GM23338 (cell line): ENCODE measurements around the gene SMARCA2. TPM values are rescaled to one million over a fixed set of nuclear protein-coding genes. Genes with fewer than 3 reads are reported as not detected.

Experiments used
- ATAC-seq: fragments of 200-7000 bp; cut with Tn5 transposase; 3 replicates; pipeline ENCODE4 v1.9.1; 2020
- DNase-seq: peaks from one replicate; pipeline ENCODE4 v3.0.0-alpha.2; 2015; ENCODE audit warnings: low spot score
- H2AFZ ChIP-seq: fragments of 200-600 bp; sonication (generic); 2 replicates; pipeline ENCODE4 v1.8.0; 2016; ENCODE audit warnings: antibody characterized with exemption, mild to moderate bottlenecking, moderate library complexity
- H3F3A ChIP-seq: fragments of 200-600 bp; sonication (generic); replicated peaks from 2 replicates; pipeline ENCODE4 v1.8.0; 2017; ENCODE audit warnings: antibody characterized with exemption, mixed run types, low read depth
- H3K27ac ChIP-seq: fragments of 200-600 bp; sonication (generic); 2 replicates; pipeline ENCODE4 v1.6.1; 2016; ENCODE audit warnings: low read depth
- H3K27me3 ChIP-seq: fragments of 200-600 bp; sonication (generic); 2 replicates; pipeline ENCODE4 v1.8.0; 2016; ENCODE audit warnings: mild to moderate bottlenecking, mixed run types, moderate library complexity; ENCODE audit not compliant: insufficient read depth
- H3K36me3 ChIP-seq: fragments of 200-600 bp; sonication (generic); 2 replicates; pipeline ENCODE4 v1.8.0; 2016; ENCODE audit warnings: mild to moderate bottlenecking; ENCODE audit not compliant: insufficient read depth
- H3K4me1 ChIP-seq: fragments of 200-600 bp; sonication (generic); 2 replicates; pipeline ENCODE4 v1.8.0; 2016; ENCODE audit warnings: mild to moderate bottlenecking, moderate library complexity; ENCODE audit not compliant: insufficient read depth
- H3K4me2 ChIP-seq: fragments of 200-600 bp; sonication (generic); 2 replicates; pipeline ENCODE4 v1.7.1; 2017; ENCODE audit warnings: mixed run types
- H3K4me3 ChIP-seq: fragments of 200-600 bp; sonication (generic); 2 replicates; pipeline ENCODE4 v1.6.1; 2016; ENCODE audit warnings: mixed run types
- H3K79me2 ChIP-seq: fragments of 200-600 bp; sonication (generic); replicated peaks from 2 replicates; pipeline ENCODE4 v1.8.0; 2017; ENCODE audit warnings: mild to moderate bottlenecking; ENCODE audit not compliant: insufficient read depth
- H3K9me2 ChIP-seq: fragments of 200-600 bp; sonication (generic); 2 replicates; pipeline ENCODE4 v1.8.0; 2017; ENCODE audit not compliant: insufficient read depth
- H4K20me1 ChIP-seq: fragments of 200-600 bp; sonication (generic); replicated peaks from 2 replicates; pipeline ENCODE4 v1.8.0; 2017; ENCODE audit warnings: mild to moderate bottlenecking; ENCODE audit not compliant: insufficient read depth
- H3K27ac Mint-ChIP-seq: 2 replicates; pipeline ENCODE4 v1.8.0; 2020; ENCODE audit warnings: inconsistent platforms, mild to moderate bottlenecking, moderate library complexity, mixed read lengths
- H3K27me3 Mint-ChIP-seq: 3 replicates; pipeline ENCODE4 v1.8.0; 2022; ENCODE audit warnings: low read depth, mild to moderate bottlenecking, moderate library complexity, mixed read lengths, inconsistent platforms; ENCODE audit not compliant: insufficient read depth, poor library complexity
- H3K36me3 Mint-ChIP-seq: 3 replicates; pipeline ENCODE4 v1.8.0; 2021; ENCODE audit warnings: low read depth, mild to moderate bottlenecking, inconsistent platforms, moderate library complexity, mixed read lengths
- H3K4me1 Mint-ChIP-seq: 3 replicates; pipeline ENCODE4 v1.8.0; 2020; ENCODE audit warnings: mild to moderate bottlenecking, inconsistent platforms, mixed read lengths
- H3K4me3 Mint-ChIP-seq: 3 replicates; pipeline ENCODE4 v1.8.0; 2021; ENCODE audit warnings: moderate library complexity, mild to moderate bottlenecking, inconsistent platforms, mixed read lengths
- H3K9me3 Mint-ChIP-seq: 3 replicates; pipeline ENCODE4 v1.8.0; 2020; ENCODE audit warnings: moderate library complexity, mild to moderate bottlenecking, inconsistent platforms, mixed read lengths
- CREB1 ChIP-seq: fragments of 250-450 bp; sonication (Bioruptor Pico); IDR thresholded peaks from 2 replicates; pipeline ENCODE4 v1.5.0; 2020; ENCODE audit warnings: low read depth, mild to moderate bottlenecking, moderate library complexity
- CTCF ChIP-seq, 2 experiments: fragments of 200-600 bp in 1 of 2; sonication (generic) in 1 of 2; conservative IDR thresholded peaks; 2 replicates each; pipeline versions ENCODE4 v1.5.1 to v1.6.1; 2016 to 2017; ENCODE audit warnings: antibody characterized with exemption in 2 of 2, low read depth in 2 of 2, mild to moderate bottlenecking in 2 of 2, moderate library complexity in 1 of 2
- ETS1 ChIP-seq: IDR thresholded peaks from 2 replicates; pipeline ENCODE4 v1.6.1; 2016; ENCODE audit warnings: antibody characterized with exemption
- EZH2 ChIP-seq: fragments of 200-600 bp; sonication (generic); IDR thresholded peaks from one replicate; pipeline ENCODE4 v1.8.0; 2017; ENCODE audit warnings: antibody characterized with exemption, mild to moderate bottlenecking, low read depth; ENCODE audit not compliant: unreplicated experiment
- EZH2phosphoT487 ChIP-seq: fragments of 200-600 bp; sonication (generic); IDR thresholded peaks from one replicate; pipeline ENCODE4 v1.8.1; 2018; ENCODE audit warnings: antibody characterized with exemption; ENCODE audit not compliant: unreplicated experiment
- JUNB ChIP-seq: IDR thresholded peaks from one replicate; pipeline ENCODE4 v1.6.1; 2016; ENCODE audit warnings: antibody characterized with exemption; ENCODE audit not compliant: unreplicated experiment
- NANOG ChIP-seq: IDR thresholded peaks from 2 replicates; pipeline ENCODE4 v1.6.1; 2016; ENCODE audit warnings: antibody characterized with exemption, borderline replicate concordance
- POLR2AphosphoS5 ChIP-seq: IDR thresholded peaks from 2 replicates; pipeline ENCODE4 v1.6.1; 2016; ENCODE audit warnings: antibody characterized with exemption, low read depth
- STAT1 ChIP-seq: IDR thresholded peaks from one replicate; pipeline ENCODE4 v1.6.1; 2016; ENCODE audit warnings: antibody characterized with exemption; ENCODE audit not compliant: unreplicated experiment
- ZNF114 ChIP-seq: fragments of 250-450 bp; sonication (Bioruptor Pico); IDR thresholded peaks from 2 replicates; pipeline ENCODE4 v1.5.0; 2020; ENCODE audit warnings: mild to moderate bottlenecking, moderate library complexity
- ZNF331 ChIP-seq: fragments of 250-450 bp; sonication (Bioruptor Pico); IDR thresholded peaks from 2 replicates; pipeline ENCODE4 v1.5.0; 2020; ENCODE audit warnings: low read depth, mild to moderate bottlenecking, moderate library complexity
- polyA plus RNA-seq: library from polyadenylated mRNA; unstranded; fragments of >200 nt; fragmentation: Nextera tagmentation; extraction: Ambion mirVana; gene quantifications from 2 replicates; pipeline ENCODE4 v1.2.1, GENCODE V29; 2016
- total RNA-seq: library from RNA; depleted of rRNA; stranded (reverse); fragments of >200 nt; shearing (Covaris generic); gene quantifications from 2 replicates; pipeline ENCODE4 v1.2.3, GENCODE V29; 2014
- TF ChIP-seq, protein P1 (sequence below): IDR thresholded peaks from one replicate; pipeline ENCODE4 v1.6.1; 2018; ENCODE audit warnings: antibody characterized with exemption; ENCODE audit not compliant: unreplicated experiment
- TF ChIP-seq, protein P2 (sequence below): fragments of 250-450 bp; sonication (Bioruptor Pico); IDR thresholded peaks from 2 replicates; pipeline ENCODE4 v1.5.0; 2020; ENCODE audit warnings: mild to moderate bottlenecking, moderate library complexity

The SMARCA2 gene
- total and polyA plus RNA-seq, 2 experiments from 2014 or later, result 21.7 to 21.9 TPM

GRCh38 chr9:2234371-2234893 is 219.3 kb downstream of the SMARCA2 start:
- H3K4me3 Mint-ChIP-seq, result no peak overlapping the region
- ATAC-seq (no peak), DNase-seq (no peak)
- no peak overlapping the region for H3K27ac ChIP-seq
- H3K36me3 ChIP-seq, result no peaks in the 10 kb centered on the region
- H3K79me2 ChIP-seq, result no peaks in the 10 kb centered on the region
- no peak overlapping the region for H3K4me3 ChIP-seq
- TF ChIP-seq STAT1 (no peak), JUNB (no peak), ZNF331 (no peak), NANOG (no peak), CTCF (conservative IDR thresholded peaks at IDR 0.05; ENCODE audit: low read depth in 2 of 2) (no peak), EZH2phosphoT487 (no peak), POLR2AphosphoS5 (no peak), ZNF114 (CRISPR knock-in tag) (no peak), CREB1 (no peak), ETS1 (no peak), EZH2 (no peak)
- TF ChIP-seq, protein P1, sequence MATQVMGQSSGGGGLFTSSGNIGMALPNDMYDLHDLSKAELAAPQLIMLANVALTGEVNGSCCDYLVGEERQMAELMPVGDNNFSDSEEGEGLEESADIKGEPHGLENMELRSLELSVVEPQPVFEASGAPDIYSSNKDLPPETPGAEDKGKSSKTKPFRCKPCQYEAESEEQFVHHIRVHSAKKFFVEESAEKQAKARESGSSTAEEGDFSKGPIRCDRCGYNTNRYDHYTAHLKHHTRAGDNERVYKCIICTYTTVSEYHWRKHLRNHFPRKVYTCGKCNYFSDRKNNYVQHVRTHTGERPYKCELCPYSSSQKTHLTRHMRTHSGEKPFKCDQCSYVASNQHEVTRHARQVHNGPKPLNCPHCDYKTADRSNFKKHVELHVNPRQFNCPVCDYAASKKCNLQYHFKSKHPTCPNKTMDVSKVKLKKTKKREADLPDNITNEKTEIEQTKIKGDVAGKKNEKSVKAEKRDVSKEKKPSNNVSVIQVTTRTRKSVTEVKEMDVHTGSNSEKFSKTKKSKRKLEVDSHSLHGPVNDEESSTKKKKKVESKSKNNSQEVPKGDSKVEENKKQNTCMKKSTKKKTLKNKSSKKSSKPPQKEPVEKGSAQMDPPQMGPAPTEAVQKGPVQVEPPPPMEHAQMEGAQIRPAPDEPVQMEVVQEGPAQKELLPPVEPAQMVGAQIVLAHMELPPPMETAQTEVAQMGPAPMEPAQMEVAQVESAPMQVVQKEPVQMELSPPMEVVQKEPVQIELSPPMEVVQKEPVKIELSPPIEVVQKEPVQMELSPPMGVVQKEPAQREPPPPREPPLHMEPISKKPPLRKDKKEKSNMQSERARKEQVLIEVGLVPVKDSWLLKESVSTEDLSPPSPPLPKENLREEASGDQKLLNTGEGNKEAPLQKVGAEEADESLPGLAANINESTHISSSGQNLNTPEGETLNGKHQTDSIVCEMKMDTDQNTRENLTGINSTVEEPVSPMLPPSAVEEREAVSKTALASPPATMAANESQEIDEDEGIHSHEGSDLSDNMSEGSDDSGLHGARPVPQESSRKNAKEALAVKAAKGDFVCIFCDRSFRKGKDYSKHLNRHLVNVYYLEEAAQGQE, result no peak
- TF ChIP-seq, protein P2, sequence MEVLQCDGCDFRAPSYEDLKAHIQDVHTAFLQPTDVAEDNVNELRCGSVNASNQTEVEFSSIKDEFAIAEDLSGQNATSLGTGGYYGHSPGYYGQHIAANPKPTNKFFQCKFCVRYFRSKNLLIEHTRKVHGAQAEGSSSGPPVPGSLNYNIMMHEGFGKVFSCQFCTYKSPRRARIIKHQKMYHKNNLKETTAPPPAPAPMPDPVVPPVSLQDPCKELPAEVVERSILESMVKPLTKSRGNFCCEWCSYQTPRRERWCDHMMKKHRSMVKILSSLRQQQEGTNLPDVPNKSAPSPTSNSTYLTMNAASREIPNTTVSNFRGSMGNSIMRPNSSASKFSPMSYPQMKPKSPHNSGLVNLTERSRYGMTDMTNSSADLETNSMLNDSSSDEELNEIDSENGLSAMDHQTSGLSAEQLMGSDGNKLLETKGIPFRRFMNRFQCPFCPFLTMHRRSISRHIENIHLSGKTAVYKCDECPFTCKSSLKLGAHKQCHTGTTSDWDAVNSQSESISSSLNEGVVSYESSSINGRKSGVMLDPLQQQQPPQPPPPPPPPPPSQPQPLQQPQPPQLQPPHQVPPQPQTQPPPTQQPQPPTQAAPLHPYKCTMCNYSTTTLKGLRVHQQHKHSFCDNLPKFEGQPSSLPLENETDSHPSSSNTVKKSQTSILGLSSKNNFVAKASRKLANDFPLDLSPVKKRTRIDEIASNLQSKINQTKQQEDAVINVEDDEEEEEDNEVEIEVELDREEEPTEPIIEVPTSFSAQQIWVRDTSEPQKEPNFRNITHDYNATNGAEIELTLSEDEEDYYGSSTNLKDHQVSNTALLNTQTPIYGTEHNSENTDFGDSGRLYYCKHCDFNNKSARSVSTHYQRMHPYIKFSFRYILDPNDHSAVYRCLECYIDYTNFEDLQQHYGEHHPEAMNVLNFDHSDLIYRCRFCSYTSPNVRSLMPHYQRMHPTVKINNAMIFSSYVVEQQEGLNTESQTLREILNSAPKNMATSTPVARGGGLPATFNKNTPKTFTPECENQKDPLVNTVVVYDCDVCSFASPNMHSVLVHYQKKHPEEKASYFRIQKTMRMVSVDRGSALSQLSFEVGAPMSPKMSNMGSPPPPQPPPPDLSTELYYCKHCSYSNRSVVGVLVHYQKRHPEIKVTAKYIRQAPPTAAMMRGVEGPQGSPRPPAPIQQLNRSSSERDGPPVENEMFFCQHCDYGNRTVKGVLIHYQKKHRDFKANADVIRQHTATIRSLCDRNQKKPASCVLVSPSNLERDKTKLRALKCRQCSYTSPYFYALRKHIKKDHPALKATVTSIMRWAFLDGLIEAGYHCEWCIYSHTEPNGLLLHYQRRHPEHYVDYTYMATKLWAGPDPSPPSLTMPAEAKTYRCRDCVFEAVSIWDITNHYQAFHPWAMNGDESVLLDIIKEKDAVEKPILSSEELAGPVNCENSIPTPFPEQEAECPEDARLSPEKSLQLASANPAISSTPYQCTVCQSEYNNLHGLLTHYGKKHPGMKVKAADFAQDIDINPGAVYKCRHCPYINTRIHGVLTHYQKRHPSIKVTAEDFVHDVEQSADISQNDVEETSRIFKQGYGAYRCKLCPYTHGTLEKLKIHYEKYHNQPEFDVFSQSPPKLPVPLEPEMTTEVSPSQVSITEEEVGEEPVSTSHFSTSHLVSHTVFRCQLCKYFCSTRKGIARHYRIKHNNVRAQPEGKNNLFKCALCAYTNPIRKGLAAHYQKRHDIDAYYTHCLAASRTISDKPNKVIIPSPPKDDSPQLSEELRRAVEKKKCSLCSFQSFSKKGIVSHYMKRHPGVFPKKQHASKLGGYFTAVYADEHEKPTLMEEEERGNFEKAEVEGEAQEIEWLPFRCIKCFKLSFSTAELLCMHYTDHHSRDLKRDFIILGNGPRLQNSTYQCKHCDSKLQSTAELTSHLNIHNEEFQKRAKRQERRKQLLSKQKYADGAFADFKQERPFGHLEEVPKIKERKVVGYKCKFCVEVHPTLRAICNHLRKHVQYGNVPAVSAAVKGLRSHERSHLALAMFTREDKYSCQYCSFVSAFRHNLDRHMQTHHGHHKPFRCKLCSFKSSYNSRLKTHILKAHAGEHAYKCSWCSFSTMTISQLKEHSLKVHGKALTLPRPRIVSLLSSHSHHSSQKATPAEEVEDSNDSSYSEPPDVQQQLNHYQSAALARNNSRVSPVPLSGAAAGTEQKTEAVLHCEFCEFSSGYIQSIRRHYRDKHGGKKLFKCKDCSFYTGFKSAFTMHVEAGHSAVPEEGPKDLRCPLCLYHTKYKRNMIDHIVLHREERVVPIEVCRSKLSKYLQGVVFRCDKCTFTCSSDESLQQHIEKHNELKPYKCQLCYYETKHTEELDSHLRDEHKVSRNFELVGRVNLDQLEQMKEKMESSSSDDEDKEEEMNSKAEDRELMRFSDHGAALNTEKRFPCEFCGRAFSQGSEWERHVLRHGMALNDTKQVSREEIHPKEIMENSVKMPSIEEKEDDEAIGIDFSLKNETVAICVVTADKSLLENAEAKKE (CRISPR knock-in tag), result no peak
- no peaks in the 10 kb centered on the region for H3K4me1 ChIP-seq
- no peak overlapping the region for H3K27ac Mint-ChIP-seq
- no peaks in the 10 kb centered on the region for H4K20me1 ChIP-seq
- peaks cover 9% of the 10 kb centered on the region; the same call in 2 of the 3 replicates for H3K36me3 Mint-ChIP-seq
- H2AFZ ChIP-seq, result peak overlapping the region; percentile 61; the same call in 1 of the 2 replicates
- peaks cover 4% of the 10 kb centered on the region for H3K27me3 Mint-ChIP-seq
- no peaks in the 10 kb centered on the region for H3K27me3 ChIP-seq
- H3K9me3 Mint-ChIP-seq, result peaks cover 9% of the 10 kb centered on the region
- no peaks in the 10 kb centered on the region for H3K4me1 Mint-ChIP-seq
- H3K9me2 ChIP-seq, result peaks cover 7% of the 10 kb centered on the region; the same call in 1 of the 2 replicates
- no peaks in the 10 kb centered on the region for H3F3A ChIP-seq
- no peak overlapping the region for H3K4me2 ChIP-seq
